NCI-H2196 (cell line): Measurements from ENCODE around the gene ITPR2.

Experiments used
- DNase-seq: peaks from one replicate; lab custom pipeline; 2025; ENCODE audit not compliant: unreplicated experiment; lab: John Stamatoyannopoulos, UW

Gene ITPR2

DNA sequence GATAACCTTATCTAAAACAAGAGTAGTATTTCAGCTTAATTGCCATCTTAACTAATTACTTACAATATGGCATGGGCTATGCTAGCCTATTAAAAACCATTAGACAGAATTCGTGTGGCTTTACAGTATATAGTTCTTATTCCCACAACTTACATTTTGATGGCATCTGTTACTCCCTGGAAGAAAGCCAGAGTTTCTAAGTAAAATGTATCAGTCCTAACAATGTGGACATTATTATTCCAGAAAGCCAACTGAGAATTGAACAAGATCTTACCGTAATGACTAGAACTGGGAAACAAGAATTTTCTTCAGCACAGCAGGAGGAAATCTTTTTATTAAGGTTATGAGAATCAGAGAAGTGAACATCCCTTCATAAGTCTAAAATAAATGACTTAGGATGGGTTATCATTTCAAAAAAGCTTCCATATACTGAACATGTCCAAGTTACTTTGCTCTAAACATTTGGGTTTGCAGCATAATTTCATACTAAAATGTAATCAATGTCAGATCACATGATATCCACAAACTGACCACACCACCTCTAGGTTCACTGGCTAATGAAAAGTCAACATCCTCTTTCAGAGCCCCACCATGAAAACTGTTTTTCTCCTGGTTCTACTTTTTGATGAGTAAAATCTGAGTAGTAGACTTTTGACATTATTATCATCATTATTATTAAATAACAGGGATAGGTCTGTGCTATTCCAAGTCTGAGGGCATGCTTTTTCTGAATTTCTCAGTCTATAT is 457.9 kb downstream of the ITPR2 start:
- DNase-seq: no peak

- no peak for DNase-seq
Measured at GRCh38 chr12:26373606-26374495, 459.1 kb downstream of the ITPR2 start.

DNA sequence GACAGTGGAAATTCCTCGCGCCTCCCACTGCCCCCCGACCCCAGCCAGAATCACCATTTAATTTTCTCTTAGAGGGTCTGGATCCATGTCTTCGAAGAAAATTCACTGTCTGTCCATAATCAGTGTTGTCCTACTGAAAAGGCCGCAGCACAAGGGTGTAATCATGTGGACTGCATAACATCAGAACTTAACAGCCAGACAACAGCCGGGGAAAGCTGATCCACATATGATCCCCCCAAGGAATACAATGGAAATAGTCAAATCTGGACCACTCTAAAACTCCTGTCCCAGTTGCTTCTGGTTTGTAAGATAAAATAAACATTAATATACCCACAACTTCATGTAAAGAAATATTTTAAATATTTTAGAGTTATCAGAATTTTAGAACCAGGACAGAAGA is 460.1 kb downstream of the ITPR2 start:
- no peak for DNase-seq

DNA sequence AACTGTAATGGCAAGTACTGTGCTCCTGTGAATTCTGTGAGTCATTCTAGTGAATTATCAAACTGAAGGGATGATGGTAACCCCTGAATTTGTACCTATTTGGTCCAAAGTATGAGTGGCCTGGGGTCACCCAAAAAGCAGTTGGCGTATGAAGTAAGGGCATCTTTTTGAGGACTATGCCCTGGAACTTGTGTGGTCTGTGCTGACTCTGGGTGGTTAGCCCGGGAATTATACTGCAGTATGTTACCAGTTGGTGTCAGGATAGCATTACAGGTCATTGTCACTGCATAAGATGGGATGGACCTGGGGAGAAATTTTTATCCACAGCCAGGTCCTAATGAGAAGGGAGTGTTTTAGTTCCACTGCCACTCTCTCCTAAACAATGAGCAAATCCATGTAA is 462.9 kb downstream of the ITPR2 start:
- DNase-seq: no peak

DNA sequence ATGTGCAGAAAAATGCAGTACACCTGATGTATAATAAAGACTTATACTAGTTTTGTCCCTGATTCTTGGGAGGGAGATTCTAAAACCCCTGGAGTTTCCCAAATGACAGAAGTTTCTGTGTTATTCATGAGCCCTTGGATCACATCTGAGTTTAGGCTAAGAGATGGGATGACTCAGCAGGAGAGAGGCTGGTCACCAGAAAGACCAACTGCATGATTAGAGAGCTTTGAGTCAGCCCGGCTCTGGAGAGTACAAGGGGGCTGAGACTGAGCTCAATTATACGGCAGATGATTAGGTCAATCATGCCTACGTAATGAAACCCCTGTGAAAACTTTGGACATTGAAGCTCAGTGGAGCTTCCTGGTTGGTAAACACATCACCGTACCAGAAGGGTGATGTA is 463.4 kb downstream of the ITPR2 start:
- no peak for DNase-seq

- no peak for DNase-seq
Measured at GRCh38 chr12:26367991-26368730, 464.8 kb downstream of the ITPR2 start.

GRCh38 chr12:26361964-26362363 is 471.0 kb downstream of the ITPR2 start:
- no peak for DNase-seq

- no peak for DNase-seq
Measured at GRCh38 chr12:26360062-26360461, 472.9 kb downstream of the ITPR2 start.

DNA sequence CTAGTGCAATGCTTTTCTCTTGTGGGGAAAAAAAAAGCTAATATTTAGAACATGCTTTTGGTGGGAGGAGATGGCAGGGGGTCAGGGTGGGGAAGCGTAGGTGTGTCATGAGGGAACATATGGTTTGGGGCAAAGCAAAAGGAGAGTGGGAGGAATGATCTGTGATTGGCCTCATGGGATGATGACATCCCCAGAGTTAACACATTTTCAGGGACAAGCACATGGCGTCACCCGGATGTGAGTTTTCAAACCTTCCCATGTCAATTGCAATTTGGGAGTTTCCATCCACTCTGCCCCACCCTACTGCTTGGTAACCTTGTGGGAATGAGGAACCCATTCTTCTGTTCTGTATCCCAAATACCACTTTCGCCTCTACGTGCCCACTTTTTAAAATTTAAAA is 473.4 kb downstream of the ITPR2 start:
- DNase-seq: no peak

- no peak for DNase-seq
Measured at GRCh38 chr12:26358651-26359050, 474.3 kb downstream of the ITPR2 start.

DNA sequence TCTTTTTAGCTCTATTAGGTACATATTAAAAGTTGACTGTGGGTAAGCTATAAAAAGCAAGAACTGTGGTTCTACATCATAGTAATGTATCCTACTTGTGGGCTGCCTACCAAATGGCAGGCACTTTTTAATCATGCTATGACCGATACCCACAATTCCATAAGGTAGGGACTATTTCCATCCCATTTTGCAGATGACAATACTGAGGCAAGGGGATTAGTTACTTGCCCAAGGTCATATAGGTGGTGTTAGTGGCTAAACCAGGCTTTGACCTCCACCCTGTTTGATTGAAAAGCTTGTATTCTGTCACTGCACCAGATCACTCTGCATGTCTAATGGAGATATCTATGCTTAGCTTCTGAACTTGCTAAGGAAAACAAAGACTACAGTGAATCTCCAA is 485.7 kb downstream of the ITPR2 start:
- DNase-seq: no peak

- no peak for DNase-seq
Measured at GRCh38 chr12:26346736-26347135, 486.3 kb downstream of the ITPR2 start.

DNA sequence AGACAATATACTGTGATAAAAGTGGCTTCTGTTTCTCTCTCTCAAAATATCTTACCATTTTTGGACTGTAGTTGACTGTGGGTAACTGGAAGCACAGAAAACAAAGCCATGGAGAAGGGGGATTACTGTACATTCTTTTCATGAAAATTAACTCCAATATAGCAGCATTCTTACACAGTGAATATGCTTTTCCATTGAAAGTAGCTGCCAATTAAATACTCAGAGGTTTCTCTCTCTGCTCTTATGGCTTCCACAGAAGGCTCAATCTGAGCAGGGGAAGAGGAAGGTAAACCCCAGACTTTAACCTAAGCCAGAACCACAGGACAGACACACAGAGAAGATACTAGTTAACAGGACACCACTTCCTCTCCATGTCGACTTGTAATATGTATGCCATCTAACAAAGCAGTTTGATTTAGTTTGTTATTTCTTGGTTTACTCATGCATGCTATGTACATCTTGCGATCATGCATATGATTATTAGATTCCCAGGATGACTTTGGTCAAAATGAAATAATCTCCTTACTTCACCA is 487.5 kb downstream of the ITPR2 start:
- no peak for DNase-seq

DNA sequence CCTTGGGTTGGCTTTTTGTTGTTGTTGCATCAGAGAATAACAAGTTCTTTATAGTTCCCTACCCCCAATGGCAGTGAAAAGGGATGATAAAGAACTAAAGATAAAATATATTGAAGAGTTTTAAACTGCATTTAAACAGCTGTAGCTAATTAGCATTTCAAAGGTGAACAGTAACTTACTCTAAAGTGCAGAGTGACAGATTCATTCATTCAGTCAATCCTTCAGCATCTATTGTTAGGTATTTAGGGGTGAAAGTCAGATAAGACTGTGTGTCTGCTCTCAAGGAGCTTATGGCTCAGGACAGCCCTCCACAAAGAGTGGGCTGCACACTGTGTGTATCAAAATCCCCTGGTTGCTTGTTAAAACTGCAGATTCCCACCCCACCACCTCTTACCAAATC is 491.5 kb downstream of the ITPR2 start:
- DNase-seq: no peak

DNA sequence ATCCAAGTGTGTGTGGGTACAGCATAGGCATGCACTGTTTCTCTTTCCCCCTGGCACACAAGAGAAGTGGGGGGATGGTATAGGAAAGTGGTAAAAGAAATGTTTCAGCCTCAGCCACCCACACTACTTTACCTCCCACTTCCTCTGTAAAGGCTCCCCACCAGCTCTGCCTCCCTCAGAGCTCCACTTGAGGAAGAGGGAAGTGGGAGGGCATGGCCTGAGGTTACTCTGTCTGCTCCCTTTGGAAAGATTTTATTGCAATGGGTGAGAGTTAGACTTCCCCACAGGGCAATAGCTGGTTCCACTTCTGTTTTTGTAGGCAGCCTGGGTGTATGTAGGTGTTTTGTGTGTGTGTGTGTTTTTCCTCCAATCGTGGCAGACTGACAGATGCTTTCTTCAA is 492.3 kb downstream of the ITPR2 start:
- DNase-seq: no peak

GRCh38 chr12:26339976-26340375 is 493.0 kb downstream of the ITPR2 start:
- DNase-seq: no peak

GRCh38 chr12:26338586-26339572 is 494.1 kb downstream of the ITPR2 start:
- DNase-seq: no peak

- no peak for DNase-seq
Measured at GRCh38 chr12:26335651-26336050, 497.3 kb downstream of the ITPR2 start.

- no peak for DNase-seq
Measured at GRCh38 chr12:26334621-26335124, 498.3 kb downstream of the ITPR2 start.

DNA sequence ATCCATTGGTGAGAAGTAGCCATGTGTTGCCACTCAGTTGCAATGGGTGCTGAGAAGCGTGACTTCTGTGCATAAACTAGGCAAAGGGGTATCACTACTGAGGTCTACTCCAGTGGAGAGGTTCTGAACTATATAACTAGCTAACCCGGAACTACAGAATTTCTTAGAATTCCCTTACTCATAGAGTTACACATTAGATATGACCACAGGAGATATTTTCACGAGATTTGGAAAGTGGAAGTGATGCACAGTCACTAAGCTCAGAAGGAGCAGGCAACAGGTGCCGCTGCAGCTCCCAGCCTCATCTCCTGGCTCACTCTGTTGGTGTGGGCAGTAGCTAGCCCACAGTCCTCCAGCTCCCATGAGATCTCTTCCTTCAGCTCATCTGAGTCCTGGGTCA is 501.0 kb downstream of the ITPR2 start:
- no peak for DNase-seq
